ENCODE measurements around the gene IGFN1.
"Not testable (repeated sequence)": the region's sequence is repeated elsewhere in the genome, so short reads cannot be mapped to it uniquely, and the experiment has no call there.

Gene IGFN1

GRCh38 chr1:201218409-201218808, 27.8 kb downstream of the IGFN1 start:
- no peak for DNase-seq

DNA sequence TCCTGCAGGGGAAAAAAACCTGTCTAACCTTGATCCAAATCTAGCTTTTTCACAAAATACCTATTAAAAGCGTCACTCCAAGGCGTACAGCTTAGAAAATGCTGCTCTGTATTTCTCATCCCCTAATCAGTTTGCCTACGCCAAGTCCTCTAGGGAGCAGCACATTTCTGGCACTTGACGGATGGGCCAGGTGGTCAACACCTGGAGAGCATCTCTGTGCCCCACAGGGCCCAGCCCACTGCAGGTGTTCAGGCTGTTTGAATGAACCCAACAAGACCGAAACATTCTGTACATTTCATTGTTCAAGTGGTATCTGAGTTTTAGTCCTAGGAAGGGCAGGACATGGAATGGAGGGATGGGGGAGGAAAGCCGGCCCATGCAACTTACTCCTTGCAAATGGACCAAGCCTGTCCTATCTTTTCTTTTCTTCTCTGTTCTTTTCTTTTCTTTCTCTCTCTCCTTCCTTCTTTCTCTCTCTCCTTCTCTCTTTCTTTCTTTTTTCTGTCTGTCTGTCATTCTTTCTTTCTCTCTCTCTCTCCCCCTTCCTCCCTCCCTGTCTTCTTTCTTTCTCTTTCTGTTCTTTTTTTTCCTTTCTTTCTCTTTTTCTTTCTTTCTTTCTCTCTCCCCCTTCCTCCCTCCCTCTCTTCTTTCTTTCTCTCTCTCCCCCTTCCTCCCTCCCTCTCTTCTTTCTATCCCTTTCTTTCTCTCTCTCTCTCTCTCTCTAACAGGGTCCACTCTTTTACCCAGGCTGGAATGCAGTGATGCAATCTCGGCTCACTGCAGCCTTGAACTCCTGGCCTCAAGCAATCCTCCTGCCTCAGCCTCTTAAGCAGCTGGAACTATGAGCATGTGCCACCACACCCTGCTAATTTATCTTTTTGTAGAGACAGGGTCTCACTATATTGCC, 29.1 kb downstream of the IGFN1 start:
- no peak for DNase-seq

GRCh38 chr1:201220388-201220715, 29.7 kb downstream of the IGFN1 start:
- DNase-seq = no peak

DNA sequence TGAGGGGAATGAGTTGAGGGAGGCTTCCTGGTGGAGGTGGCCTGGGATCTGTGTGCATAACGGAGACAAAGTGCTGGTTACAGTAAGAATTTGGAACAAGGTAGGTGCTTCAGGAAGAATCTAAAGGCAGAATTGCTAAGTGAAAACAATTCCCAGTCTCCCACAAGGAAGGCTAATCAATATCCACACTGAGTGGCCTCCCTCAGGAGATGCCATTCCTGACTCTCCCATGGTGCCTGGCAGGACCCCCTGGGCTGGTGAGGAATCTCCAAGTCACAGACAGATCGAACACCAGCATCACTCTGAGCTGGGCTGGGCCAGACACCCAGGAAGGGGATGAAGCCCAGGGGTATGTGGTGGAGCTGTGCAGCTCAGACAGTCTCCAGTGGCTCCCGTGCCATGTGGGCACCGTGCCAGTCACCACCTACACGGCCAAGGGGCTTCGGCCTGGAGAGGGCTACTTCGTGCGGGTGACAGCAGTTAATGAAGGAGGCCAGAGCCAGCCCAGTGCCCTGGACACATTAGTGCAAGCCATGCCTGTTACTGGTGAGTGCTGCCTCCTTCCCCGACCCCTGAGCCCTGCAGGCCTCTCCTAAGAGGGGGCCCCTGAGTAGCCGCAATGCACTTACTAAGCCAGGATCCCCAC, 30.7 kb downstream of the IGFN1 start:
- no peak for DNase-seq

DNA sequence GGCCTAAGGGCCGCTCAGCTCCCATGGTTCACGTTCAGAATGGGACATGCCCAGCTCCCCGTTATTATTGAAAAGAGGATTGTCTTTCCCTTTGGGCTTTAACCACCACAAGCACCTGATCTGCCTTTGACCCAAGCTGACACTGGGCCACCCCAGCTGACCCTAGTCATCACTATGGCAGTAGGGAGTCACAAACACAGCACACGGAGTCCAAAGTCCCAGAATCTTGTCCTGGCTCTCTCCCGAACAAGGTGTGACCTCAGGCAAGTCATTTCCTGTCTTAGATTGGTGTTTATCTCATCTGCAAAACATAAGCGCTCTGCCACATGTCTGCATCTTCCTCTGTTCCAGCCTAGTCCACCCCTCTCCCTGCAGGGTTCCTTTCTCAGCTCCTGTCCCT, 31.5 kb downstream of the IGFN1 start:
- DNase-seq = no peak

DNA sequence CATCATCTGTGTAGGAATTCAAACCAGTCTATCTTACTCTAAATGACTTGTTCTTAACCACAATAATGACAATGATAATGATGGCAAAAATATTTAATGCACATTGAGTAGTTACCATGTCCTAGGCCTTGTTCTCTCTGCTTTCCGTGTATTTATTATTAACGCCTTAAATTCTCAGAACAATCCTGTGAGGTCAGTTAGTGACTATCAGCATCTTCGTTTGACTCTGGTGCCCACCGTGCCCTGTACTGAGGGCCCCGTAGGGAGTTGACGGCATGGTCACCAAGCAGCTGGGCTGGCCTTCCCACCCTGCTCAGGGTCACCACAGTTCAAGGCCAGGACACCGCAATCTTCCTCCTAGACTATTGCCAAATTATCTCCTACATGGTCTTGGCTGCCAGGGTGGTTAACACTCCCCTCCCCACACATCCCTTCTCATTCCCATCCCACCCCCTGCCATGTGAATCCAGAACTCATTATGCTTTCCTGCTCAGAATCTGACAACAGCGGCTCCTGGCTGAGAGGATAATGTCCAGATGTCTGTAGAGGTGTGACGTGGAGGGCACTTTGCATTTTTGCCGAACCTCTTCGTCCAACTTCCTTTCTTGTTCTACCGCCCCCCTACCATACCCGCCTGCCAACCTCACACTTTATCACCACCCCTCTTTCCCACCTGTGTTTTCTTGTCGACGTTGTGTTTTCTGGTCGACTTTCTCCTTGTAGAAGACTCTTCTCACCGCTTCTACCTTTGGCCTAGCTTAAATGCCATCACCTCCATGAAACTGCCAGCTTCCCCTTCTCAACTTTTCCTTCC, 33.4 kb downstream of the IGFN1 start:
- no peak for DNase-seq

- DNase-seq = no peak
Observed at GRCh38 chr1:201224666-201225370, 34.2 kb downstream of the IGFN1 start.

DNA sequence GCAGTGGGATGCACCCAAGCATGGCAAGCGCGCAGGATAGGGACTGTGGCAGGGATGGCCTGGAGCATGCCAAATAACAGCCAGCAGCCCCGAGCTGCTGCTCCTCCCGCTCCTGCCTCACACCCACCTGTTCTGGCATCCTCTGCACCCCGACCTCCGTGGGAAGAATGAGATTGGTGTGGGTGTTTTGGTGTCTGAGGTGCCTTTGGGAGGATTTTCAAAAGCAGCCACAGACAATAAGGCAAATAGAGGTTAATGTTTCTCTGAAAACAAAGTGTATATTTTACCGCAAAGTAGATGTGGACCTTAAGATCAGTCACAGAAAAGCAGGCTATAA, 35.5 kb downstream of the IGFN1 start:
- DNase-seq = no peak

DNA sequence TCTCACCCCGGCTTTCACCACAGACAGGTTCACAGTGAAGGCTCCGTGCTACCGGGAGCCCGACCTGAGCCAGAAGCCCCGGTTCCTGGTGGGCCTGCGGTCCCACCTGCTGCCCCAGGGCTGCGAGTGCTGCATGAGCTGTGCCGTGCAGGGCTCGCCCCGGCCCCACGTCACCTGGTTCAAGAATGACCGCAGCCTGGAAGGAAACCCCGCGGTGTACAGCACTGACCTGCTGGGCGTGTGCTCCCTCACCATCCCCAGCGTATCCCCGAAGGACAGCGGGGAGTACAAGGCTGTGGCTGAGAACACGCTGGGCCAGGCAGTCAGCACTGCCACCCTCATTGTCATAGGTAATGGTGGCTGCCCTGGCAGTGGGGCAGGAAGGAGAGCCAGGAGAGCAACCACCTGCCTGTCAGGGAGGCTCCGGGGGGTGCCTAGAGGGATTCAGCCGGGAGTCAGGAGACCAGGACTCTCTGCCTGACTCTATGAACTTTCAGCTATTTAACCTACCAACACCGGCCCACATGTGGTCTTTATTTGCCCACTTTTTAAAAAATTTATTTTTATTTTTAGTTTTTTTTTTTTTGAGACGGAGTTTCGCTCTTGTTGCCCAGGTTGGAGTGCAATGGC, 36.4 kb downstream of the IGFN1 start:
- DNase-seq = no peak

- no peak for DNase-seq
Observed at GRCh38 chr1:201228011-201228983, 37.7 kb downstream of the IGFN1 start.

DNA sequence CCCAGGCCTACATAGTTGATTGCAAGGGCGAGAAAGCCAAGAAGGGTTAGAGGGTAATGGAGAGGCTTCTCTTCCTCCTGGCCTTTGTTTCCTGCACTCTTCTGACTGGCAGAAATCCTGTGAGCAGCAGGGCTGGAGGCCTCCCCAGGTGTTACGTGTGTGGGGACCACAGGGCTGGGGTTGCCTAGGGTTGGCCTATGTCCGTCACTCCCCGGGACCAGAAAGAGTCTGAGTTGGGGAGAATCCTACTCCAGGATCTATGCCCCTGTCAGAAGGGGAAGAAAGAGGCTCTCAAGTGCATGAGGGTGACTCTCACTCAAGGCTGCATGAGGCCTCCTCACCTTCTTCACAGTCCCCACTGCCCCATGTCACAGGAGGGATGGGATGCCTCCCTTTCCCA, 38.5 kb downstream of the IGFN1 start:
- DNase-seq = no peak

GRCh38 chr1:201229771-201230635, 39.4 kb downstream of the IGFN1 start:
- DNase-seq = no peak

DNA sequence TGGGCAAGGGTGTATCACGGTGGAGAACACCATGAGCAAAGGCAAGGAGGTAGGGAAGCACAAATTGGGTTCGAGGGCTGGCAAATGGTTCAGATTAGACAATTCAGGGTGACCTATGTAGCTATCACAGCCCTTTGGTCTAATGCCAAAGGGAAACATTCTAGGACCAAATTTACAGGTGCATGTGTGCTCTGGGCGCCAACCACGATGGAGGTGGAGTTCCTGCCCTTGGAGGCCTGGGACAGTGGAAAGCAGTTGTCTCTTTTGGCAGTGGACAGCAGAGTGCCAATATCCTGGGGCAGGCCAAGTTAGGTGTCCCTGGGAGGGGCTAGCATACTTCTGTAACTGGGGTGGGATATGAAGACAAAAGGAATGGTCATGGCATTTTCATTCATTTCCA, 40.1 kb downstream of the IGFN1 start:
- no peak for DNase-seq

DNA sequence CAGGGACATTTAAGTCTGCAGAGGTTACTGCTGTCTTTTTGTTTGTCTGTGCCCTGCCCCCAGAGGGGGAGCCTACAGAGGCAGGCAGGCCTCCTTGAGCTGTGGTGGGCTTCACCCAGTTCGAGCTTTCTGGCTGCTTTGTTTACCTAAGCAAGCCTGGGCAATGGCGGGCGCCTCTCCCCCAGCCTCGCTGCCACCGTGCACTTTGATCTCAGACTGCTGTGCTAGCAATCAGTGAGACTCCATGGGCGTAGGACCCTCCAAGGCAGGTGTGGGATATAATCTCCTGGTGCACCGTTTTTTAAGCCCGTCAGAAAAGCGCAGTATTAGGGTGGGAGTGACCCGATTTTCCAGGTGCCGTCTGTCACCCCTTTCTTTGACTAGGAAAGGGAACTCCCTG, 49.0 kb downstream of the IGFN1 start:
- not testable (repeated sequence) for DNase-seq

DNA sequence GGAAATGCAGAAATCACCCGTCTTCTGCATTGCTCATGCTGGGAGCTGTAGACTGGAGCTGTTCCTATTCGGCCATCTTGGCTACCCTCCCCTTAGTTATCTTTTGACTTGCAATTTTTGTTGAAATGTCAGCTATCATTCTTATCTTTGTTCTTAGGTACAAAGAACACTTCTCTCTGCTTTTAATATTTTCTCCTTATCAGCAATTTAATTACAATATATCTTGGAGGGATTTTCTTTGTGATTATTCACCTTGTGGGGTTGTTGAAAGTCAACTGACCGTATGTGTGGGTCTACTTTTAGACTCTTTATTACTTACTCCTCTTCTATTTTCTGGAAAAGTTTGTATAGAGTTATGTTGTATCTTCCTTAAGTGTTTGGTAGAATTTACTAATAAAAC, 49.5 kb downstream of the IGFN1 start:
- DNase-seq = no peak

- no peak for DNase-seq
Observed at GRCh38 chr1:201241736-201242135, 51.1 kb downstream of the IGFN1 start.

DNA sequence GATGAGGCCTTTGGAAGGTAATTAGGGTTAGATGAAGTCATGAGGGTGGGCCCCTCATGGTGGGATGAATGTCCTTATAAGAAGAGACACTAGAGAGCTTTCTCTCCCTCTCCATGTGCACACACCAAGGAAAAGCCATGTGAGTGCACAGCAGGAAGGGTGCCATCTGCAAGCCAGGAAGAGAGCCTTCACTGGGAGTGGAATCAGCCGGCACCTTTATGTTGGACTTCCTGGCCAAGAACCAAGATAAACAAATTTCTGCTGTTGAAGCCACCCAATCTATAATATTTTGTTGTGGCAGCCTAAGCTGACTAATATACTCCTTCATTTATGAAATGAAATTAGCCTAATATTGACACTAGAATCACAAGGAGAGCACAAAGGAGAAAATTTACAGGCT, 54.5 kb downstream of the IGFN1 start:
- no peak for DNase-seq

DNA sequence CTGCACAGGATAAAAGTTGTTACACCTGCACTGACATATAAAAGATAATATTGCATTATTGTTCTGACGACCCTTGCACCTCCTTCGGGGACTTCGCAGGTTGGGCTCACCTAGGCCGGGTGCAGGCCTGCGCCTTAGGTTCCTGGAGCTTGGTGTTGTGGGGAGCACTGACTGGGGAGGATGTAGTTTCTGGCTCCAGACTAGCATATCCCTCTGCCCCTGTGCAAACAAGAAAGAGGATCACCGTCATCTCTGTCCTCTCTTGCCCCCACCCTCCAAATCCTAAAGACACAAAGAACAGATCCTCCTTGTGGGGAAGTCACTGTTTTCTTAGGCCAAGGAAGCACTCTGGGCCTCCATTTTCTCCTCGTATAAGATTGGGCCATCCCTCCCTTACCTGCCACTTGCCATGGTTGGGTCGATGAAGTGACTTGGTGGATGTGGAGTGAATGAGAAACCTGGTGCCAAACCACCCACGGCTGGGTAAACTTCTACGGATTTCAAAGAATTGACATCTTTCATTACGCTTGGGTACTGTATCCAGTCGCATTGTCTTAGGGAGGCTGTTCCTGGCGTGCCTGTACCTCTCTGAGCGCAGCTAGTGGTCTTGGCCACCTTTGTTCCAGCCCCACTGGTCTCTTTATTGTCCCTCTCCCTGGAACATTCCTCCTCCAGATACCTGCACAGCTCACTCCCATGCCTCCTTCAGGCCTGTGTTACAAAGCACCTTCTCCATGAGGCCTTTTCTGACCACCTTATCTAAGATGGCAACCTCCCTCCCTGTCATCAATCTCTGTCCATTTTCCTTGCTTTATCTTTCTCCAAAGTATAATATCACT, 58.3 kb downstream of the IGFN1 start:
- no peak for DNase-seq

- DNase-seq = no peak
Observed at GRCh38 chr1:201250326-201251011, 59.8 kb downstream of the IGFN1 start.

All from T-helper 1 cell (primary cell).